A673 (cell line): Measurements from ENCODE around the gene DPYSL5.

Experiments
- CTCF ChIP-seq: fragments of 300-800, 200-600 bp; sonication (generic); conservative IDR thresholded peaks from 2 replicates; pipeline ENCODE4 v1.5.1; 2017; ENCODE audit warnings: low read depth, mild to moderate bottlenecking, antibody characterized with exemption, low read length, moderate library complexity, mixed read lengths
- EZH2 ChIP-seq: fragments of 200-600 bp; sonication (generic); IDR thresholded peaks from 2 replicates; pipeline ENCODE4 v1.6.1; 2017; ENCODE audit warnings: borderline replicate concordance, low read depth, mild to moderate bottlenecking, mixed read lengths, antibody characterized with exemption, low read length; ENCODE audit not compliant: poor library complexity, severe bottlenecking

- TF ChIP-seq CTCF: no peak
- no peak for TF ChIP-seq EZH2
These were observed 93.6 kb downstream of the DPYSL5 start for GRCh38 chr2:26941486-26941885.
